ENCODE measurements around the gene BAIAP3. TPM values are rescaled to one million over a fixed set of nuclear protein-coding genes. Genes with fewer than 3 reads are reported as not detected.

The BAIAP3 gene
- total and polyA plus RNA-seq, 10 of the 15 experiments (the other 5 are each of a cell fraction or from before 2014, with no cell fraction given): 0.03 to 0.56 (median 0.17) TPM; not detected in 3

DNA sequence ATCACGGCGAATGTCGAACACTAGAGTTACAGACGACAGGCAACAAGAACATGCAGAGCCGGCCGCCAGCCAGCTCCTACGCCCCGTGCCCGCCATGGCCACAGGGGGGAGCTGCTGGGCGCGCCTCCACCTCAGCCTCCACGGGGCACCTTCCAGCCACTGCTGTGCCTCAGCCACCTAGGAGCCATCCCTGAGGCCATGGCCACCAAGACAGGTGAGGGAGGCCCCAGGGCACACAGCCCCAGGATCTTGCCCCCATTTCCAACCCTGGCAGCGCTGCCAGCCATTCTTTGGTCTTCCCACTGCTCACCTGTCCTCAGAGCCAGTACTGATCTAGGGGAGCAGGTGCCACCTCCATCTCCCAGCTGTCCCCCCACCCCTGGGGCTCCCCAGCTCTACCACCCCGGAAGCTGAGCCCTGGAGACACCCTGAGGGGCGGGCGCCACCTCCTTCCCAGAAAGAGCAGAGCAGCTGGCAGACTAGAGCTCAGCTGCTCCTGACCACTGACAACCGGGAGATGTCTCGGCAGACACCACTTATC, 30.1 kb downstream of the BAIAP3 start (continued):
- TF ChIP-seq, protein P1, sequence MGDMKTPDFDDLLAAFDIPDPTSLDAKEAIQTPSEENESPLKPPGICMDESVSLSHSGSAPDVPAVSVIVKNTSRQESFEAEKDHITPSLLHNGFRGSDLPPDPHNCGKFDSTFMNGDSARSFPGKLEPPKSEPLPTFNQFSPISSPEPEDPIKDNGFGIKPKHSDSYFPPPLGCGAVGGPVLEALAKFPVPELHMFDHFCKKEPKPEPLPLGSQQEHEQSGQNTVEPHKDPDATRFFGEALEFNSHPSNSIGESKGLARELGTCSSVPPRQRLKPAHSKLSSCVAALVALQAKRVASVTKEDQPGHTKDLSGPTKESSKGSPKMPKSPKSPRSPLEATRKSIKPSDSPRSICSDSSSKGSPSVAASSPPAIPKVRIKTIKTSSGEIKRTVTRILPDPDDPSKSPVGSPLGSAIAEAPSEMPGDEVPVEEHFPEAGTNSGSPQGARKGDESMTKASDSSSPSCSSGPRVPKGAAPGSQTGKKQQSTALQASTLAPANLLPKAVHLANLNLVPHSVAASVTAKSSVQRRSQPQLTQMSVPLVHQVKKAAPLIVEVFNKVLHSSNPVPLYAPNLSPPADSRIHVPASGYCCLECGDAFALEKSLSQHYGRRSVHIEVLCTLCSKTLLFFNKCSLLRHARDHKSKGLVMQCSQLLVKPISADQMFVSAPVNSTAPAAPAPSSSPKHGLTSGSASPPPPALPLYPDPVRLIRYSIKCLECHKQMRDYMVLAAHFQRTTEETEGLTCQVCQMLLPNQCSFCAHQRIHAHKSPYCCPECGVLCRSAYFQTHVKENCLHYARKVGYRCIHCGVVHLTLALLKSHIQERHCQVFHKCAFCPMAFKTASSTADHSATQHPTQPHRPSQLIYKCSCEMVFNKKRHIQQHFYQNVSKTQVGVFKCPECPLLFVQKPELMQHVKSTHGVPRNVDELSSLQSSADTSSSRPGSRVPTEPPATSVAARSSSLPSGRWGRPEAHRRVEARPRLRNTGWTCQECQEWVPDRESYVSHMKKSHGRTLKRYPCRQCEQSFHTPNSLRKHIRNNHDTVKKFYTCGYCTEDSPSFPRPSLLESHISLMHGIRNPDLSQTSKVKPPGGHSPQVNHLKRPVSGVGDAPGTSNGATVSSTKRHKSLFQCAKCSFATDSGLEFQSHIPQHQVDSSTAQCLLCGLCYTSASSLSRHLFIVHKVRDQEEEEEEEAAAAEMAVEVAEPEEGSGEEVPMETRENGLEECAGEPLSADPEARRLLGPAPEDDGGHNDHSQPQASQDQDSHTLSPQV (IDR thresholded peaks at IDR 0.05): no peak
- TF ChIP-seq, protein P2, sequence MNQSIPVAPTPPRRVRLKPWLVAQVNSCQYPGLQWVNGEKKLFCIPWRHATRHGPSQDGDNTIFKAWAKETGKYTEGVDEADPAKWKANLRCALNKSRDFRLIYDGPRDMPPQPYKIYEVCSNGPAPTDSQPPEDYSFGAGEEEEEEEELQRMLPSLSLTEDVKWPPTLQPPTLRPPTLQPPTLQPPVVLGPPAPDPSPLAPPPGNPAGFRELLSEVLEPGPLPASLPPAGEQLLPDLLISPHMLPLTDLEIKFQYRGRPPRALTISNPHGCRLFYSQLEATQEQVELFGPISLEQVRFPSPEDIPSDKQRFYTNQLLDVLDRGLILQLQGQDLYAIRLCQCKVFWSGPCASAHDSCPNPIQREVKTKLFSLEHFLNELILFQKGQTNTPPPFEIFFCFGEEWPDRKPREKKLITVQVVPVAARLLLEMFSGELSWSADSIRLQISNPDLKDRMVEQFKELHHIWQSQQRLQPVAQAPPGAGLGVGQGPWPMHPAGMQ (IDR thresholded peaks at IDR 0.05; ENCODE audit: borderline replicate concordance): no peak
- TF ChIP-seq DPF2 (IDR thresholded peaks at IDR 0.05) (no peak), CBFB (IDR thresholded peaks at IDR 0.05; ENCODE audit: low read depth) (no peak), ZNF207 (IDR thresholded peaks at IDR 0.05; ENCODE audit: borderline replicate concordance) (no peak), TBL1XR1 (IDR thresholded peaks at IDR 0.05; ENCODE audit: low read depth, low read length) (no peak), BRCA1 (IDR thresholded peaks at IDR 0.05; ENCODE audit: low read depth, low read length) (no peak), MEF2B (IDR thresholded peaks at IDR 0.05; ENCODE audit: partially characterized antibody, poor library complexity, severe bottlenecking) (no peak), KLF5 (IDR thresholded peaks at IDR 0.05; ENCODE audit: partially characterized antibody) (no peak), SP1 (IDR thresholded peaks at IDR 0.05; ENCODE audit: low read depth, low read length) (no peak), NR2C2 (IDR thresholded peaks at IDR 0.05; ENCODE audit: borderline replicate concordance, control insufficient read depth, insufficient read length, low read depth) (no peak), CHD2 (IDR thresholded peaks at IDR 0.05; ENCODE audit: borderline replicate concordance, low read depth, low read length) (no peak), NFIC (IDR thresholded peaks at IDR 0.05; ENCODE audit: low read depth, low read length) (no peak), RBBP5 (conservative IDR thresholded peaks at IDR 0.05) (no peak), RUNX3 (IDR thresholded peaks at IDR 0.05; ENCODE audit: low read length) (no peak), ZNF217 (IDR thresholded peaks at IDR 0.05) (no peak), SREBF2 (IDR thresholded peaks at IDR 0.05; ENCODE audit: low read length) (no peak), BACH1 (IDR thresholded peaks at IDR 0.05; ENCODE audit: borderline replicate concordance) (0 out of 2 replicates have a peak, but pooled peaks have one; percentile 42), EGR1 (IDR thresholded peaks at IDR 0.05; ENCODE audit: borderline replicate concordance in 1 of 2, low read depth in 2 of 2, low read length in 2 of 2) (no peak), CHD4 (IDR thresholded peaks at IDR 0.05) (no peak), KDM1A (IDR thresholded peaks at IDR 0.05; ENCODE audit: borderline replicate concordance) (no peak)
- TF ChIP-seq, protein P3, sequence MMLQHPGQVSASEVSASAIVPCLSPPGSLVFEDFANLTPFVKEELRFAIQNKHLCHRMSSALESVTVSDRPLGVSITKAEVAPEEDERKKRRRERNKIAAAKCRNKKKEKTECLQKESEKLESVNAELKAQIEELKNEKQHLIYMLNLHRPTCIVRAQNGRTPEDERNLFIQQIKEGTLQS (IDR thresholded peaks at IDR 0.05; ENCODE audit: borderline replicate concordance, extremely low read depth, low read depth, low read length): no peak
- TF ChIP-seq, protein P4, sequence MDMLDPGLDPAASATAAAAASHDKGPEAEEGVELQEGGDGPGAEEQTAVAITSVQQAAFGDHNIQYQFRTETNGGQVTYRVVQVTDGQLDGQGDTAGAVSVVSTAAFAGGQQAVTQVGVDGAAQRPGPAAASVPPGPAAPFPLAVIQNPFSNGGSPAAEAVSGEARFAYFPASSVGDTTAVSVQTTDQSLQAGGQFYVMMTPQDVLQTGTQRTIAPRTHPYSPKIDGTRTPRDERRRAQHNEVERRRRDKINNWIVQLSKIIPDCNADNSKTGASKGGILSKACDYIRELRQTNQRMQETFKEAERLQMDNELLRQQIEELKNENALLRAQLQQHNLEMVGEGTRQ (IDR thresholded peaks at IDR 0.05; ENCODE audit: borderline replicate concordance, low read depth, low read length): no peak
- TF ChIP-seq, protein P5, sequence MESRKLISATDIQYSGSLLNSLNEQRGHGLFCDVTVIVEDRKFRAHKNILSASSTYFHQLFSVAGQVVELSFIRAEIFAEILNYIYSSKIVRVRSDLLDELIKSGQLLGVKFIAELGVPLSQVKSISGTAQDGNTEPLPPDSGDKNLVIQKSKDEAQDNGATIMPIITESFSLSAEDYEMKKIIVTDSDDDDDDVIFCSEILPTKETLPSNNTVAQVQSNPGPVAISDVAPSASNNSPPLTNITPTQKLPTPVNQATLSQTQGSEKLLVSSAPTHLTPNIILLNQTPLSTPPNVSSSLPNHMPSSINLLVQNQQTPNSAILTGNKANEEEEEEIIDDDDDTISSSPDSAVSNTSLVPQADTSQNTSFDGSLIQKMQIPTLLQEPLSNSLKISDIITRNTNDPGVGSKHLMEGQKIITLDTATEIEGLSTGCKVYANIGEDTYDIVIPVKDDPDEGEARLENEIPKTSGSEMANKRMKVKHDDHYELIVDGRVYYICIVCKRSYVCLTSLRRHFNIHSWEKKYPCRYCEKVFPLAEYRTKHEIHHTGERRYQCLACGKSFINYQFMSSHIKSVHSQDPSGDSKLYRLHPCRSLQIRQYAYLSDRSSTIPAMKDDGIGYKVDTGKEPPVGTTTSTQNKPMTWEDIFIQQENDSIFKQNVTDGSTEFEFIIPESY (IDR thresholded peaks at IDR 0.05): peak; percentile 54; the same call in 1 of the 2 replicates
